ENCODE data around the gene TNS3. TPM values are rescaled to one million over a fixed set of nuclear protein-coding genes. Genes with fewer than 3 reads are reported as not detected.

The TNS3 gene
- total RNA-seq, 5 donors from 2014 or later (not counting 1 experiment from before 2014, with no cell fraction given) = 0.58 to 3.7 (median 2.0) TPM

- peaks cover 0 to 7% of the 10 kb centered on the region in 2 experiments for H3K27me3 ChIP-seq (replicated peaks in 1 of 2; ENCODE audit: control insufficient read depth in 2 of 2, extremely low read depth in 1 of 2, insufficient read depth in 2 of 2, low read length in 1 of 2)
- Mint-ChIP-seq H3K4me1 (no peaks in the 10 kb centered on the region), H3K4me3 (no peak overlapping the region), H3K27ac (no peak overlapping the region), H3K36me3 (no peaks in the 10 kb centered on the region), H3K9me3 (no peaks in the 10 kb centered on the region), H3K27me3 (no peaks in the 10 kb centered on the region)
- H3K9me3 ChIP-seq = no peaks in the 10 kb centered on the region
- CTCF ChIA-PET = no interaction called here
- H3K4me3 ChIP-seq (ENCODE audit: control insufficient read depth in 1 of 2, extremely low read depth in 1 of 2, low read length in 1 of 2) = no peak overlapping the region
- DNase-seq (no peak), ATAC-seq (replicated peaks in 1 of 4) (no peak)
- POLR2A ChIA-PET = no interaction called here
- 68% methylated on average over 4 of the region's 6 CpGs for WGBS (ENCODE audit: insufficient coverage)
- H3K36me3 ChIP-seq (ENCODE audit: control insufficient read depth in 2 of 2, extremely low read depth in 1 of 2, insufficient read depth in 1 of 2, low read length in 1 of 2) = no peaks in the 10 kb centered on the region
- no peaks in the 10 kb centered on the region for H3K4me1 ChIP-seq (ENCODE audit: control insufficient read depth in 1 of 2, extremely low read depth in 1 of 2, insufficient read depth in 2 of 2, low read length in 2 of 2)
- H3K27ac ChIP-seq (ENCODE audit: low read length) = no peak overlapping the region
Observed at GRCh38 chr7:47347816-47348385, 234.0 kb downstream of the TNS3 start.

GRCh38 chr7:47347346-47347745 is 234.6 kb downstream of the TNS3 start:
- no peak overlapping the region for H3K27ac ChIP-seq (ENCODE audit: low read length)
- no peaks in the 10 kb centered on the region for H3K4me1 Mint-ChIP-seq
- H3K27me3 Mint-ChIP-seq = no peaks in the 10 kb centered on the region
- H3K27ac Mint-ChIP-seq = no peak overlapping the region
- H3K4me3 Mint-ChIP-seq = no peak overlapping the region
- H3K27me3 ChIP-seq (replicated peaks in 1 of 2; ENCODE audit: control insufficient read depth in 2 of 2, extremely low read depth in 1 of 2, insufficient read depth in 2 of 2, low read length in 1 of 2) = peaks cover 0 to 10% of the 10 kb centered on the region in 2 experiments
- ChIA-PET POLR2A (no interaction called here), CTCF (no interaction called here)
- H3K36me3 ChIP-seq (ENCODE audit: control insufficient read depth in 2 of 2, extremely low read depth in 1 of 2, insufficient read depth in 1 of 2, low read length in 1 of 2) = no peaks in the 10 kb centered on the region
- 71% methylated on average over 4 of the region's 6 CpGs for WGBS (ENCODE audit: insufficient coverage)
- ATAC-seq (replicated peaks in 1 of 4) (no peak), DNase-seq (no peak)
- H3K36me3 Mint-ChIP-seq = no peaks in the 10 kb centered on the region
- no peak overlapping the region for H3K4me3 ChIP-seq (ENCODE audit: control insufficient read depth in 1 of 2, extremely low read depth in 1 of 2, low read length in 1 of 2)
- H3K4me1 ChIP-seq (ENCODE audit: control insufficient read depth in 1 of 2, extremely low read depth in 1 of 2, insufficient read depth in 2 of 2, low read length in 2 of 2) = no peaks in the 10 kb centered on the region
- H3K9me3 ChIP-seq = no peaks in the 10 kb centered on the region
- H3K9me3 Mint-ChIP-seq = no peaks in the 10 kb centered on the region

GRCh38 chr7:47346377-47346914 is 235.5 kb downstream of the TNS3 start:
- H3K27me3 Mint-ChIP-seq = no peaks in the 10 kb centered on the region
- H3K27ac Mint-ChIP-seq = no peak overlapping the region
- H3K36me3 Mint-ChIP-seq = no peaks in the 10 kb centered on the region
- Histone ChIP-seq H3K27me3 (replicated peaks in 1 of 2; ENCODE audit: control insufficient read depth in 2 of 2, extremely low read depth in 1 of 2, insufficient read depth in 2 of 2, low read length in 1 of 2) (peaks cover 0 to 10% of the 10 kb centered on the region in 2 experiments), H3K4me1 (ENCODE audit: control insufficient read depth in 1 of 2, extremely low read depth in 1 of 2, insufficient read depth in 2 of 2, low read length in 2 of 2) (no peaks in the 10 kb centered on the region), H3K9me3 (no peaks in the 10 kb centered on the region), H3K27ac (ENCODE audit: low read length) (no peak overlapping the region), H3K4me3 (ENCODE audit: control insufficient read depth in 1 of 2, extremely low read depth in 1 of 2, low read length in 1 of 2) (no peak overlapping the region), H3K36me3 (ENCODE audit: control insufficient read depth in 2 of 2, extremely low read depth in 1 of 2, insufficient read depth in 1 of 2, low read length in 1 of 2) (no peaks in the 10 kb centered on the region)
- POLR2A ChIA-PET = no interaction called here
- no peak for ATAC-seq (replicated peaks in 1 of 4)
- no peaks in the 10 kb centered on the region for H3K4me1 Mint-ChIP-seq
- H3K9me3 Mint-ChIP-seq = no peaks in the 10 kb centered on the region
- H3K4me3 Mint-ChIP-seq = no peak overlapping the region
- 100% methylated on average over 1 of the region's 7 CpGs for WGBS (ENCODE audit: insufficient coverage)
- CTCF ChIA-PET = no interaction called here
- DNase-seq = no peak

GRCh38 chr7:47345857-47346298 is 236.0 kb downstream of the TNS3 start:
- Mint-ChIP-seq H3K27ac (no peak overlapping the region), H3K4me3 (no peak overlapping the region), H3K9me3 (no peaks in the 10 kb centered on the region), H3K36me3 (no peaks in the 10 kb centered on the region), H3K4me1 (no peaks in the 10 kb centered on the region), H3K27me3 (no peaks in the 10 kb centered on the region)
- ATAC-seq (replicated peaks in 1 of 4) = no peak
- Histone ChIP-seq H3K27ac (ENCODE audit: low read length) (no peak overlapping the region), H3K9me3 (no peaks in the 10 kb centered on the region), H3K4me3 (ENCODE audit: control insufficient read depth in 1 of 2, extremely low read depth in 1 of 2, low read length in 1 of 2) (no peak overlapping the region), H3K27me3 (replicated peaks in 1 of 2; ENCODE audit: control insufficient read depth in 2 of 2, extremely low read depth in 1 of 2, insufficient read depth in 2 of 2, low read length in 1 of 2) (peaks cover 0 to 10% of the 10 kb centered on the region in 2 experiments), H3K36me3 (ENCODE audit: control insufficient read depth in 2 of 2, extremely low read depth in 1 of 2, insufficient read depth in 1 of 2, low read length in 1 of 2) (no peaks in the 10 kb centered on the region), H3K4me1 (ENCODE audit: control insufficient read depth in 1 of 2, extremely low read depth in 1 of 2, insufficient read depth in 2 of 2, low read length in 2 of 2) (no peaks in the 10 kb centered on the region)
- 87% methylated on average over 9 of the region's 11 CpGs for WGBS (ENCODE audit: insufficient coverage)
- DNase-seq = no peak
- ChIA-PET POLR2A (no interaction called here), CTCF (no interaction called here)

- no peaks in the 10 kb centered on the region for H3K36me3 ChIP-seq (ENCODE audit: control insufficient read depth in 2 of 2, extremely low read depth in 1 of 2, insufficient read depth in 1 of 2, low read length in 1 of 2)
- H3K4me3 Mint-ChIP-seq = no peak overlapping the region
- no peak for ATAC-seq (replicated peaks in 1 of 4)
Observed at GRCh38 chr7:47344171-47344955, 237.5 kb downstream of the TNS3 start.

GRCh38 chr7:47343061-47343455 is 238.9 kb downstream of the TNS3 start:
- Mint-ChIP-seq H3K27ac (no peak overlapping the region), H3K27me3 (no peaks in the 10 kb centered on the region), H3K9me3 (no peaks in the 10 kb centered on the region), H3K4me3 (no peak overlapping the region), H3K36me3 (no peaks in the 10 kb centered on the region), H3K4me1 (no peaks in the 10 kb centered on the region)
- Histone ChIP-seq H3K36me3 (ENCODE audit: control insufficient read depth in 2 of 2, extremely low read depth in 1 of 2, insufficient read depth in 1 of 2, low read length in 1 of 2) (no peaks in the 10 kb centered on the region), H3K27ac (ENCODE audit: low read length) (no peak overlapping the region), H3K9me3 (no peaks in the 10 kb centered on the region), H3K4me3 (ENCODE audit: control insufficient read depth in 1 of 2, extremely low read depth in 1 of 2, low read length in 1 of 2) (no peak overlapping the region), H3K4me1 (ENCODE audit: control insufficient read depth in 1 of 2, extremely low read depth in 1 of 2, insufficient read depth in 2 of 2, low read length in 2 of 2) (no peaks in the 10 kb centered on the region), H3K27me3 (replicated peaks in 1 of 2; ENCODE audit: control insufficient read depth in 2 of 2, extremely low read depth in 1 of 2, insufficient read depth in 2 of 2, low read length in 1 of 2) (peaks cover 0 to 10% of the 10 kb centered on the region in 2 experiments)
- CTCF ChIA-PET = no interaction called here
- WGBS (ENCODE audit: insufficient coverage) = 83% methylated on average over 4 of the region's 5 CpGs
- ATAC-seq (replicated peaks in 1 of 4) = no peak
- POLR2A ChIA-PET = no interaction called here
- DNase-seq = no peak

More at GRCh38 chr7:47344171-47344955, 237.5 kb downstream of the TNS3 start:
- POLR2A ChIA-PET = no interaction called here
- Histone ChIP-seq H3K9me3 (no peaks in the 10 kb centered on the region), H3K4me3 (ENCODE audit: control insufficient read depth in 1 of 2, extremely low read depth in 1 of 2, low read length in 1 of 2) (no peak overlapping the region), H3K4me1 (ENCODE audit: control insufficient read depth in 1 of 2, extremely low read depth in 1 of 2, insufficient read depth in 2 of 2, low read length in 2 of 2) (no peaks in the 10 kb centered on the region), H3K27me3 (replicated peaks in 1 of 2; ENCODE audit: control insufficient read depth in 2 of 2, extremely low read depth in 1 of 2, insufficient read depth in 2 of 2, low read length in 1 of 2) (peaks cover 0 to 10% of the 10 kb centered on the region in 2 experiments), H3K27ac (ENCODE audit: low read length) (no peak overlapping the region)
- no peak for DNase-seq
- H3K27ac Mint-ChIP-seq = no peak overlapping the region
- H3K4me1 Mint-ChIP-seq = no peaks in the 10 kb centered on the region
- no peaks in the 10 kb centered on the region for H3K27me3 Mint-ChIP-seq
- no peaks in the 10 kb centered on the region for H3K36me3 Mint-ChIP-seq
- H3K9me3 Mint-ChIP-seq = no peaks in the 10 kb centered on the region
- CTCF ChIA-PET = no interaction called here
- WGBS (ENCODE audit: insufficient coverage) = 93% methylated on average over 30 of the region's 32 CpGs
